D341Med (cell line): Measurements from ENCODE around the gene NSMF.

Experiments used
- DNase-seq: peaks from one replicate; pipeline ENCODE4 v3.0.0; 2012; ENCODE audit warnings: low spot score

The NSMF gene

DNA sequence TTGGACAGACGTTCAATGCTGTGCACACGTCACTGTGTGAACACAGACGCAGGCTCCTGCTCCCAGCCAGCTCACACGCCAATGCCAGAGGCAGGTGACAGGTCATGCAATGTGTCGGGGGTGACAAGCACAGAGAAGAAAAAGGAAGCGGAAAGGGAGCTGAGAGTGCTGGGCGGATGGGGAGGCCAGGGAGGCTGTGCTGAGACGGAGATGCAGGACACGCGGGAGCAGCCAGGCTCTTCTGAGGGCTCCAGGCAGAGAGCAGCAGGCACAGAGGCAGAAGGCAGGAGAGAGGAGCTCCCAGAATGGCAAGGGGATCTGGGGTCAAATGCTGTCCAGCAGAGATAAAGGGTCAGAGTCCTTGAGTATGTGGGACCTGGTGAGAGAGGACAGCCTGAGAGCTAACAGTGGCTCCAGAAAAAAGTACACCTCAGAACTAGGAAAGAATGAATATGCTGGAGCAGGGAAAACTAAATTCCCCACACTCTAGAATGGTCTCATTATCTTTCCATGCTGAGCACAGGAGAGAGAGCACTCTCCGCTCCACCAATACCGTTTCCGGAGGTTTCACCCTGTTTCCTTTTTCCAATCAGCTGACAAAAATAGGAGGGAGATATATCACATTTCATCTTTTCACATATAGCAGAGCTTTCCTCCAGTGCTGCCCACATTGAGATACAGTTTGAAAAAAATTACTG is 32.8 kb upstream of the NSMF start:
- peak; percentile 20 for DNase-seq

DNA sequence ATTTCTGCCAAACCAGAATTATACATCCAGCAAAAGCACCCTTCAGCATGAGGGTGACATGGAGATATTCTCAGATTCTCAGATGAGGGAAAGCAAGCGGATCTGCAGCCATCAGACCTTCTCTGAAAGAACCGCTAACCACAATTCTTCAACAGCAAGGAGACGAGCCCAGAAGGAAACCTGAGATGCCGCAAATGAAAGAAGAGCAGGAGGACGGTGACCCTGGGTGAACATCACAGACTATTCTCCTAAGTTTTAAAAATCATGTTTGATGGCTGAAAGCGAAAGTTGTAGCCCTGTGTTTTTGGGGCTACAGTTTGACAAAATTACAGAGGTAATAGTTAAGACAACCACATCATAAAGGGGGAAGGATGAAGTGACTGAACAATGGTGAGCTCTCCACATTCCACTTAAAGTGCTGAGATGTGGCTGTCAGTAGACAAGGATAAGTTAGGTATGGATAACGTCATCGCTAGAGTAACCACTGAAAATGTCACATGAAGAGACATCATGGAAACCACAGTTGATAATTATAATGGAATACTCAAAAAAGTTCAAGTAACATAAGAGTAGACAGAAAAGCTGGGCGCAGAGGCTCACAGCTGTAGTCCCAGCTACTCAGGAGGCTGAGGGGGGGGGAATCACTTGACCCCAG is 31.5 kb upstream of the NSMF start:
- no peak for DNase-seq

DNA sequence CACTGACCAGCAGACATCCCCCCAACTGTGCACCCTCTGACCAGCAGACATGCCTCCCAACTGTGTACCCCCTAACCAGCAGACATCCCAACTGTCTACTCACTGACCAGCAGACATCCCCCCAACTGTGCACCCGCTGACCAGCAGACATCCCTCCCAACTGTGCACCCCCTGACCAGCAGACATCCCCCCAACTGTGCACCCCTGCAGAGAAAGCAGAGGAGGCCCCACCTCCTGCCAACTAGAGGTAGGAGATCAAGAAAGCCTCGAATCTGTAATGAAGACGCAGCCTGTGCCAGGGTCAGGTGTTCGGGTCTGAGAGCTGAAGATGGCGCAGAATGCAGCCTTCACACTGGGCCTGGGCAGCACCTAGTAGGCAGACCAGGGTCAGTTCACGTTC is 29.8 kb upstream of the NSMF start:
- peak; percentile 14 for DNase-seq

DNA sequence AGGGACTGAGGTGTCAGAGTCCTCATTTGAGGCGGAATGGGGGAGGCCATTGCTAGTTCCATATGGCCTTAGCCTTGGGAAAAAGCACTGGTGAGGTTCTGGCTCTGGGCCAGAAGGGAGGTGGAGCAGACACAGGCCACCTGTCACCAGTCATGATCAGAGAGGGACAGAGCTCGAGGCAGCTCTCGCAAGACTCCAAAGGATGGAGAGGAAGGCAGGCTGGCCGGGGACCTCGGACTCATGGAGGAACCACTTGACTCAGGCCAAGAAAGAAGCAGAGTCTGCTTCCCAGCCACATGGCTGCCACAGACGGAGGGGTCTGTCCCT is 29.2 kb upstream of the NSMF start:
- DNase-seq: peak; percentile 55

DNA sequence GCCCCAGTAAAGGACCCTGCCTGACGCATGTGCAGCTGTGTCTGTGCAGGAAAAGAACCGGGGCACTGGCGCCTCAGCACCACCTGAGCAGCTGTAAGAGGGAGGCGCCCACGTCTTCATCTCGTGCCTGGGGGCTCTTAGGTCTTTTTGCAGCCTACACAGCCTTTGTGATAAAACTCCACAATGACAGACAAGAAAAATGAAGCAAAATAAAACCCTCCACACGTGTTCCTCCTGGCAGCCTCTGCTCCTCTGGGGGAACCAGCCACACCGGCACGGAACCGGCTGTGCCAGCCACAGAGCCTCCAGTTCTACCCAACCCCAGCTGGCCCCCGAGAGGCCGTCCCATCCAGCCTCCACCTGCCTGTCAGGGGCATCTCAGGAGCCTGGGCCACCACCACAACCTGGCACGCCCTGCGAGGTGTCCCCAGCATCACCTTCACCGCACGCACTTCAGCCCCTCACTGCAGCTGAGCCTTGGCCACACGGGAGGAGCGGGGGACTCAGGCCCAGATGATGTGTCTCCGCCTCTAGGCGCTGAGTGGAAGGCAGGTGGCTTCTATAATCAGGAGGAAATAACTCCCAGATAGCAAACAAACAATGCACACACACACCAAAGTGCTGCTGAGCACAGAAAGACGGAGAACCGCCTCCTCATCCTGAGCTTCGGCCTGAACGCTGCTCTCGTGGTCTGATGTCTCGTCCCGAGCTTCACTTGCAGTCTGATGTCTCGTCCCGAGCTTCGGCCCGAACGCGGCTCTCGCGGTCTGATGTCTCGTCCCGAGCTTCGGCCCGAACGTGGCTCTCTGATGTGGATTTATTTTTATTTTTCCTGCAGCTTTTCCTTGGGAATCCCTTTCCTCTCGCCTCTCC is 28.6 kb upstream of the NSMF start:
- no peak for DNase-seq

DNA sequence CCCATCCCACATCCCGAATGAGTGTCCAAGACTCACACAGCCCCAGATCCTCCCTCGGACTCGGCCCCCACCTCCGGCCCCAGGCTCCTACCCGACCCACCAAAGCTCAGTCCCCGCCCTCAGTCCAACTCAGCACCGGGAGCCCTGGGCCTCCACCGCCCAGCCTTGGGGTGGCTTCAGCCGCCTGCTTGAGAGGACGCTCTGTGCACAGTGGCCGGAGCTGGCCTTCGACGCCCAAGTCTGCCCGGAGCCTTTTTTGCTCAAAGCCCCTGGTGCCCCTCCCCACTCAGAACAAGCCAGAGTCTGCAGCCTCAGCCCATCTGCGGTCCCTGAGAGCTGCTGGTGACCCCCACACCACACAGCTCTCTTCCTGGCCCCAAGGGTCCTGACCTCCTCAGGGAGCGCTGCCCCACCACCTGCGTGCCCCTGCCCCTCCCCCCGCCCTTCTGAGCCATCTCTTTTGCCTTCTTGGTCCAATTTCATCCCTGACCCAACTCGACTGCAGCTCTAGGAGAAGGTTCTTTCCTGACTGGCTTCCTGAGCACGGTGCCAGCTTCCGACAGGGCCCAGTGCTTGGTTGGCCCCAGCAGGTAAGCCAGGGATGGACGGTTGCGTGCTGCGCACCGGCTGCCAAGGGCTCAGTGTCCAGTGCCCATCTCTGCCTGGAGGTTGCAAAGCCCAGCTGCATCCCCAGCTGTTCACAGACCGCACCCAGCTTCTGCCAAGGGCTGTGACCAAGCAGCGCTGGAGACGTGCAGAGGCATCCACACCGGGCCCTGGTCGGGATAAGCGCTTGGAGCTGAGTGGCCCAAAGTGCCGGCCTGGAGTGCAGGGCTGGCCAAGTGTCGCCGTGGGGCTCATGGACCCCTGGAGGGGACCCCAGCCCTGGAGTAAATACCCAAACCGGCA is 27.7 kb upstream of the NSMF start:
- DNase-seq: no peak

DNA sequence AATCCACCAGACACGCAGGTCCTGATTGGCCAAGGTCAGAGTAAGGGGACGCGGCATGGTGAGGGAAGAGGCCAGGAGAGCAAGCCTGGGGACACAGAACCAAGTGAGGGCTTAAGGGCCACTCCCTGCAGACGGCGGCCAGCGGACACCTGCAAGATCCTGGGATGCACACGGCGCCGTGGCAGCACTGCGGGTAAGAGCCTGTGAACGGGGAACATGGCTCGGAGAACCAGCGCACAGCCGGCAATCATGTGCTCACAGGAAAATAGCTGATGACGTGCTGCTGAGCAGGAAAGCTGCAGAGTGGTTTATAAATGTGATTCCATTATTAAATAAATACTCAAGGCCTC is 27.0 kb upstream of the NSMF start:
- no peak for DNase-seq

DNA sequence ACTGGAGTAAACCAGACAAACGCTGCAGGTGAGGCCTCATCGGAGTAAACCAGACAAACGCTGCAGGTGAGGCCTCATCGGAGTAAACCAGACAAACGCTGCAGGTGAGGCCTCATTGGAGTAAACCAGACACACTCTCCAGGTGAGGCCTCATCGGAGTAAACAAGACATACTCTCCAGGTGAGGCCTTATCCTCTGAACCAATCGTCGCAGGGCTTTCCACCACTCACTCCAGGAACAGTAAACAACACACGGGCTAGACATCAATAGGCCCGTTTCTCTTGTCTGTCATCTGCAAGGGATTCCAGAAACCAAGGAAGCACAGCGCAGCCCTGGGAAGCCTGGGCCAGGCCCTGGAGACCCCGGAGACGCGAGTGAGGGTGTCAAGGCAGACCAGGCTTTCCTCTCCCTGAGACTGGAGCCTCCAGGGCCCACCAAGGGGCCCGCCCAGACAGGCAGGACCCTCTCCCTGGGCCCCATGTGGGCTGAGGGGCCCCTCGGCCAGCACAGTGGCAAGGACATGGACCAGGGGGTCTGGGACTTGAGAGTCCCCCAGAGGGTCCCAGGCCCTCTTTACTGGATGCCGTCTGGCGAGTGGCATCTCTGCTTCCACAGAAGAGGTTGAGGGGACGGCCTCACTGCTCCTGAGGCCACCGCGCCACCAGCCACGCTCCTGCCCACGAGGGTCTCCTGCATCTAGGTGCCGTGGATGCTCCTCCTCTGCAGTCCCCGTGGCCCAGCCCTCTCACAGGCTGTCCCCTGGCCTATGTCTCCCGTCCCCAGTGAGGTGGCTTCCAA is 26.4 kb upstream of the NSMF start:
- no peak for DNase-seq

DNA sequence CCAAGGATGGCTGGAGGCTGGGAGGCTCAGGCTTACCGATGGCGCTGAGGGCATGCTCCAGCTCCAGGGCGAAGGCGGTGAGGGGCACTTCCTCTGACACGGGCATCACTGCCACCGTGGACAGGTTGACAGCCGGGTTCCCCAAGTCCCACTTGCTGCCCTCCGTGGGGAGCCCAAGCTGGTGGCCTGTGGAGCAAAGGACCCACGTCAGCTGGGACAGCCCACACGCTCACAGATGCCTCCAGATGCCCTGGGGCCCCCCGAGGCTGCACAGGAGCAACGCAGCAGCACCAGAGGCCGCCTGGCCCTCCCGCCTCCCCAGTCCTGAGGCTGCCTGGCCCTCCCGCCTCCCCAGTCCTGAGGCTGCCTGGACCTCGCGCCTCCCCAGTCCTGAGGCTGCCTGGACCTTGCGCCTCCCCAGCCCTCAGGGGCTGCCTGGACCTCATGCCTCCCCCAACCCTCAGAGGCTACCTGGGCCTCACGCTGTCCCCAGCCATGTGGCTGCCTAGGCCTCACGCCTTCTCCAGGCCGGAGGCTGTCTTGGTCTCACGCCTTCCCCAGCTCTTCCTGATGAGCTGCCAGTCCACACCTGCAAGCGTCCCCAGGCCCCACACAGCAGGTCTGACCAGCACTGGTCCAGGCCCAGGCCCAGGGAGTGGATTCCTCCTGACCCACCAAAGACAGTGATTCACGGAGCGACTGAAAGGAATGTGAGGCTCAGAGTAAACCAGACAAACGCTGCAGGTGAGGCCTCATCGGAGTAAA is 25.6 kb upstream of the NSMF start:
- DNase-seq: no peak

DNA sequence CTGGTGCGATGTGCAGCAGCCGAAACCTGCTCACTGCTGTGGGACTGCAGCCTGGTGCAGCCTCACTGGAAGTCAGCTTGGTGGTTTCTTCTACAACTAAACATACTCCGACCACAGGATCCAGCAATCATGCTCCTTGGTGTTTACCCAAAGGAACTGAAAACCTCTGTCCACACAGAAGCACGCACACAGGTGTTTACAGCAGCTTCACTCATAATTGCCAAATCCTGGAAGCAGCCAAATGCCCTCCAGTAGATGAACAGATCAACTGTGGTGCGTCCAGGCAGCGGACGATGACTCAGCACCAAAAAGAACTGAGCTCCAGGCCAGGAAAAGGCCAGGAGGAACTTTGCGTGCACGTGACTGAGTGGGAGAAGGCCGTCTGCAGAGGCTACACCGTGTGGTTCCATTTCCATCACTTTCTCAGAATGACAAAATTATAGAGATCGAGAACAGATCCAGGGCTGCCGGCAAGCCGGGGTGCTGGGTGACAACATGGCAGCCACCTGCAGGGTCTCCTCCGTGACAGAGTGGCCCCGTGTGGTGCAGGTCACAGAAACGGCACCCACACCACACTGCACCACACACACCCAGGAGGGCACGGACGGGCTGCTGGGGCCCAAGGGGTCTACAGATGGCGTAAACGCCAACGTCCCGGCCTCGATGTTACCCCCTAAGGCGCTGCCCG is 23.1 kb upstream of the NSMF start:
- DNase-seq: no peak

DNA sequence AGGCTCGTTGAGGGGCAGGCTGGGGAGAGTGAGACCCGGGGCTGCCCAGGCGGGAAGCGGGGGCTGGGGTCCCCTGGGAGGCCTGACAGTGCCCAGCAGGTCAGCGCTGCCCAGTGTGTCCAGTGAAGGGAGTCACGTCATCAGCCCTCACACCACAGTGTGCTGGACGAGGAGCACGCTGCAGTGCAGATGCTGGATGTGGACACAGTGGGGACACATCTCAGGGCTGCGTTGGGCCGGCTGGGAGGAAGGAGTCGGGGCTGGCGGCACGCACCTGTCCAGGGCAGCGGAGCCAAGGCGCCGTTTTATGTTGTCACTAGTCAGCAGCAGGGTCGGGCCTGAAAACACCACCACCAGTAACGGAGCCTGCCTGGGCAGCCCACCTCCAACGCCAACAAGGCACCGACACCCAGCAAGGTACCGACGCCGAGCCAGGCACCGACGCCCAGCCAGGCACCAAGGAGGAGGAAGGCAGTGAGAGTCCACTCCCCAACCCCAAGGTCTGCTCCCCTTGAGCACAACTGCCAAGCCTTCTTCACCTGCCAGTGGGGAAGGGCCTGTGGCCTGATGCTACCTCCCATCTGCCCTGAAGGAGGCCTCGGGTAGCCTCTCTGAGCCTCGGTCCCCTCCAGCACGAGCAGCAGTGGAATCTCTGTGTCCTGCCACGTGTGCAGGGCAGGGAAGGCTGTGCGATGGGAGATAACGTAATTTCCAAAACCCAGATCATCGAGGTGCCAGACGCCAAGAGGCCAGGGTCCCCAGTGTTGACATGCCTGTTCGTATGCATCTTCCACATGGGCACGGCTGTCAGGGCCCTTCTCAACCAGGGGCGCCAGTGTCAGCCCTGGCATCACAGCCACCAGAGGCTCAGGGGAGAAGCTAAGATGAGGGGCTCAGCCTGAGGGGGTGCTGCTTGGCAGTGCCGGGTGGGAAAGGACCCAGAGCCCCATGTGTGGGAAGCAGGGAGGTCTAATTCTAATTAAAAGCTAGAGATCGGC is 21.9 kb upstream of the NSMF start:
- no peak for DNase-seq

DNA sequence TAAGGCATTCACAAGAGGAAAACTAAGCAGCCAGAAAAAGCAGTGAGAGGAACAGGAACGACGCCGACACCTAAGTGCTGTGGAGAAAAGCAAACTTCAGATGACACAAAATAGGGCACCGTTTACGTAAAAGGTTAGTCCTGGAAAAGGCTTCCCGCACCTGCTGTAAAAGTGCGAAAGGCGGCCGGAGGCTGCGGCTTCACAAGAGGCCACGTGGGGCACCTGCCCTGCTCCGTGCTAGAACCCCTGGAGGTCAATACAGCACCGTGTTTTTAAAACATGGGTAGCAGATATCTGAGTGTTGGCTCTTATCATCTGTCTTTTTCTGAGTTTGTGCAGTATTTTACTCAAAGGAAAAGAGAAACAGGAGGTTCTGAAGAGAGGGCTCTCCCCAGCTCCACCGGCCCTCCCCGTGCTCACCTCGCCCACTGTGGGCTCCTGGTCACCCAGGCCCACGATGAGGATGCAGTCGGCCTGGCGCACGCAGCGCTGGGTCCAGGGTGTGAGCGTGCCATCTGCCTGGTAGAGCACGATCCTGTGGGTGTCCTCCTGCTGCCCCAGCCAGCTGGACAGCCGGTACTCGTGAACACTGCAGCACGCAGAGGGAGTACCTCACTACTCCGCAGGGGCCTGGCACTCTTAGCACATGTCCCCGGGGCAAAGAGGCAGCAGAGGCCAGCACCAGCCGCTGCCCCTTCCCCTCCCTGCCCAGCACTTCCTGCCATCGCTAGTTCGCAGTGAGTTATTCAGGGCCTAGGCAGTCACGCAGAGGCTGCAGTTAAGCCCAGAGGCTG is 21.0 kb upstream of the NSMF start:
- no peak for DNase-seq

DNA sequence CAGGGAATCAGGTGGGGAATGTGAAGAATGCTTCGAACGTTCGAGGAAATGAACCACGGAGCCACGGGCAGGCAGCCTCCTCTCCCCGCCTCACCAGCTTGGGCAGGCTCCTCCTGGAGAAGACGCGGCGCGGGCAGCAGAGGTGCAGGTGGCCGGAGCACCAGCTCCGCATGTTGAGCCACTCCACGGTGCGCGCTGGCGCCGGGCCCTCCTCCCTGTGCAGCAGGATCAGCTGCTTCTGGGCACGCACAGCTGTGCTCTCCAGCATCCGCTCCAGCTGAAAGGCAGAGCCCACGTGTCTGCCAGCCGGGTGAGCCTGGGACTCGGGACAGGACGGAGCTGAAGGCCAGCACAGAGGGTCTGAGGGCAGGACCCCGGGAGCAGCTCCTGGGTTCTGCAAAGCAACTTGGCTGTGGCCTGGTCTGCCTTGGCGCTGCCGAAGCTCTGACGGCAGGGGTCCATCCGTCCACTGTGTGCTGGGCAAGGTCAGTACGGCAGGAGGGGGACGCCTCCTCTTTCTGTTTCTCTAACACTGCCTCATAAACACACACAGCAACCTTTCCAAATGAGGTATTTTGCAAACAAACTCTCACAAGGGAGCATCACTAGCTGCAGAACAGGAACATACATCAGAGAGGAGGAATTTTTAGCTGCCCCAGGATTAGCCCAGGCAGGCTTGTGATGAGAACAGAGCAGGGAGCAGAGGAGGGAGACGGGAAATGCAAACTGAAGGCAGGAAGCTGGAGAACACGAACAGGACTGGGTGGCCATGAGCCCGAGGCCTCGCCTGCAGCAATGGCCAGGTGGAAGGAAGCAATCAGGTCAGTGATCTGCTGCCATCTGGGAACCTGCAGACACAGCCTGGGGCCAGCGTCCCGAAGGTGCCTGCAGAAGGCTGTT is 20.1 kb upstream of the NSMF start:
- no peak for DNase-seq

DNA sequence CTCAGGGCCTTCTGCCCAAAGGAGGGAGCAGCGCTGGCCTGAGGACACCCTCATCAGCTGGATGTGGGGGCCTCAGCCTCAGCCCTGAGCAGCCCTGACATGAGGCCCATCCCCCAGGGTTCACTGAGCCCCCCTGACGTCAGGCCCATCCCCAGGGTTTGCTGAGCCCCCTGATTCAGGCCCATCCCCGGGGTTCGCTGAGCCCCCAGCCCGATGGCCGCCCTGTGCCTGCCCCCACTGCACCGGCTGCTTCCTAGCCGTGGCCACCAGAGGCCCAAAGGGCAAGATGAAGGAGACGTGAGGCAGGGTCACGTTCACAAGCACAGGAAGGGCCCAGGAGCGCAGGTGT is 19.5 kb upstream of the NSMF start:
- no peak for DNase-seq

DNA sequence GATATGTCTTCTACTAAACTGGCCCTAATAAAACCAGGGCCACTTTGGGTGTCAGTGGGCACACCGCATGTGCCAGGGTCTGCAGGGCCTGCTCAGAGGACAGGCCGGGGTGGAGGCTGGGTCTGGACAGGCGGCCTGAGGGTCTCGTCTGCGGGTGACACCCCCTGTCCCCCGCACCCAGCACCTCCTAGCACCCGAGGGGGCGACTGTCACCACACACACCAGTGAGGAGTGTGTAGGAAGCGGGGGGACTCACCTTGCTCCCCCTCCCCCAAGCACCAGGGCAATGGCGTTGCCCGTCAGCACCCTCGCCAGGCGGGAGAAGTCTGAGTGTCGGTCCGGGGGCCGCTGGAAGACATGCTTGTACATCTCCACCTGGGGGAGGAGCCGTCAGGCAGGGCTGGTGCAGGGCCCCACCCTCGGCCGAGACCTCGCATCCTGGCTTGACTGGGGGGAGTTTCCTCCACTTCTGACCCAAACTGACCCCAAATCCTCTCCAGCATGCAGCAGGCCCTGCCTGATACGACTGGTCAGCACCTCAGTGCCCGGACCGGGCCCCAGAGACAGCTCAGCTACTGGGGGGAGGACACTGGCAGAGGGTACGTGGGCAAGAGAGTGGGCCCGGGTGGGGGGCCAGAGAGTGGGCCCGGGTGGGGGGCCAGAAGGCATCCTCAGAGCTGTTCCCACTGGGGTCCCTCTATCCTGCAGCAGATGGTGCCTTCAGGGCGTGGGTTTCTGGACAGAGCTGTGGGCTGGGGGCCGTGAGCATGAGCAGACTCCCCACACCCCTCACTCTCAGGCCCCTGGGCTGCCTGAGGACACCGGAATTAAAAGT is 18.9 kb upstream of the NSMF start:
- no peak for DNase-seq

DNA sequence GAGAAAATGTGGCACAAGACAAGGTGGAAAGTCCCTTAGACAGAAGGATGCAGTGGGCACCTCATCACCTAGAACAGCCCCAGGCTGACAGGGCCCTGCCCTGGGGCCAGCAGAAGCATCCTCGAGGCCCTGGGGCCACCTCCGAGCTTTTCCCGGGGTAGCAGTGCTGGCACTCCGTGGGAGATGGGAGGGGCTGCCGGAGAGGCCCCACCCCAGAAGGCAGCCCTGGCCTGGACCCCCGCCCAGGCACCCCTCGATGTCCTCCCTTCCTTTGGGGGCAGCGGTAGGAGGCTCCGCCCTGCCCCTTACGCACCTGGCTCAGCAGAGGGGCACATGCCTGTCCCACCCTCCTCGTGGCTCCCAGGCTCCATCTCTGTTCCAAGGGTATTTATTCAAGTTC is 17.7 kb upstream of the NSMF start:
- DNase-seq: no peak
